NAMALWA (cell line): Measurements from ENCODE around the gene USP6NL.
A peak's percentile ranks its signal among the peaks of the same experiment; 100 is the strongest.
"Not testable (repeated sequence)": the region's sequence is repeated elsewhere in the genome, so short reads cannot be mapped to it uniquely, and the experiment has no call there.

Experiments used
- DNase-seq: peaks from one replicate; pipeline ENCODE4 v3.0.0-alpha.2; 2015; ENCODE audit warnings: low spot score

Gene USP6NL

GRCh38 chr10:11515596-11516430, 95.6 kb downstream of the USP6NL start:
- DNase-seq = peak; percentile 83

- DNase-seq = no peak
These were observed 97.7 kb downstream of the USP6NL start for GRCh38 chr10:11513727-11514126.

GRCh38 chr10:11512596-11512995, 98.9 kb downstream of the USP6NL start:
- DNase-seq = no peak

- no peak for DNase-seq
These were observed 100.1 kb downstream of the USP6NL start for GRCh38 chr10:11511321-11511720.

GRCh38 chr10:11510736-11511135, 100.7 kb downstream of the USP6NL start:
- no peak for DNase-seq

GRCh38 chr10:11510281-11510680, 101.2 kb downstream of the USP6NL start:
- DNase-seq = no peak

GRCh38 chr10:11509036-11509435, 102.4 kb downstream of the USP6NL start:
- no peak for DNase-seq

DNA sequence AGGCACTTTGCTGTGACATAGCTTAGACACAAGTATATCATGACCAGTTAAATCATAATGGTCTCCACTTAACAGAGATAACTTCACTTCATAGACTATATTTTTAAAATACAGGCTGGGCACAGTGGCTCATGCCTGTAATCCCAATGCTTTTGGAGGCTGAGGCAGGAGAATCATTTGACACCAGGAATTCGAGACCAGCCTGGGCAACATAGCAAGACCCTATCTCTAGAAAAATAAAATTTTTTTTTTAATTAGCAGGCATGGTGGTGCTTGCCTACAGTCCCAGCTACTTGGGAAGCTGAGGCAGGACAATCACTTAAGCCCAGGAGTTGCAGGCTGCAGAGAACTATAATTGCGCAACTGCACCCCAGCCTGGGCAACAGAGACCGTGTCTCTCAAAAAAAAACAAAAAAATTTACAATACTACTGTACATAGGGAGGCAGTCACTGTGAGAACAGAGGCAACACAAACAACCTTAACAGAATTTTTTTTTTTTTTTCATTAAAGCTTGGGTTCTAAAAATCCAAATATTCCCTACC, 105.1 kb downstream of the USP6NL start:
- DNase-seq = no peak

- DNase-seq = no peak
These were observed 105.8 kb downstream of the USP6NL start for GRCh38 chr10:11505639-11506038.

- DNase-seq = no peak
These were observed 106.7 kb downstream of the USP6NL start for GRCh38 chr10:11504566-11505285.

DNA sequence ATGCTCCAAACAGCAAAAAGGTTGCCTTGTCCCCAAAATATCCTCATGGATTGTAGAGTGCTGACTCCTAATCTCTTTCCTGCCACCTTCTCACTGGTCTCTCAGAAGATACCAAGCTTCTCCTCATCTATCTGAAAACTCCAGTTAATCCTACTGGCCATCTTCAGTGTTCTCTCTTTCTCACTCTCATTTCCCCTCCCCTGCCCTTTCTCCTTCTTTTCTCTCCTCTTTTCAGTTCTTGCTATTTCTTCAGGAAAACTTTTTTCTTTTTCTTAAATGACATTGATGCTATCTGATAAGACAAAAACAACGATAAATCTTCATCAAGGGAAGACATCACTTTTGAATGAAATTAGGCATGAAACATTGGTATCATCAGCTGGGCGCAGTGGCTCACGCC, 109.8 kb downstream of the USP6NL start:
- DNase-seq = no peak

GRCh38 chr10:11499425-11500071, 111.9 kb downstream of the USP6NL start:
- DNase-seq = no peak

- no peak for DNase-seq
These were observed 113.1 kb downstream of the USP6NL start for GRCh38 chr10:11498399-11498798.

DNA sequence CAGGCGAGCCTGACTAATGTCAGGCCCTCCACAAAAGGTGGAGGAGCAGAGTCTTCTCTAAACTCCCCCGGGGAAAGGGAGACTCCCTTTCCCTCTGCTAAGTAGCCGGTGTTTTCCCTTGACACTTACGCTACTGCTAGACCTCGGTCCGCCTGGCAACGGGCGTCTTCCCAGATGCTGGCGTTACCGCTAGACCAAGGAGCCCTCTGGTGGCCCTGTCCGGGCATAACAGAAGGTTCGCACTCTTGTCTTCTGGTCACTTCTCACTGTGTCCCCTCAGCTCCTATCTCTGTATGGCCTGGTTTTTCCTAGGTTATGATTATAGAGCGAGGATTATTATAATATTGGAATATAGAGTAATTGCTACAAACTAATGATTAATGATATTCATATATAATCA, 116.5 kb downstream of the USP6NL start:
- DNase-seq = not testable (repeated sequence)

DNA sequence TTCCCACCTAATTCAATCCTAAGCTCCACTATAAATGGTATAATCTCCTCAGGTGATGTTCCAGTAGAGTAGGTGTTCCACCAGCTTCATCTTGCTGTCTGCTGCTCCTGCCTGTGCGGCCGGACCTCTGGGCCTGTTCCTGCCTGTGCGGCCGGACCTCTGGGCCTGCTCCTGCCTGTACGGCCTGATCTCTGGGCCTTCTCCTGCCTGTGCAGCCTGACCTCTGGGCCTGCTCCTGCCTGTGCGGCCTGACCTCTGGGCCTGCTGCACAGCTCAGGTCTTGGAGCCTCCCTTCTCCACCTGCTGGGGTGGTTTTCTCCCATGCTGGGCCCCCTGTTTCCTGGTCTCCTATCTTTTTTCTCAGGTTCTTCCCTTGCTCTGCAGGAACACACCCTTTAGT, 117.8 kb downstream of the USP6NL start:
- no peak for DNase-seq

- DNase-seq = no peak
These were observed 120.4 kb downstream of the USP6NL start for GRCh38 chr10:11491087-11491486.

GRCh38 chr10:11489591-11489990, 121.9 kb downstream of the USP6NL start:
- no peak for DNase-seq

DNA sequence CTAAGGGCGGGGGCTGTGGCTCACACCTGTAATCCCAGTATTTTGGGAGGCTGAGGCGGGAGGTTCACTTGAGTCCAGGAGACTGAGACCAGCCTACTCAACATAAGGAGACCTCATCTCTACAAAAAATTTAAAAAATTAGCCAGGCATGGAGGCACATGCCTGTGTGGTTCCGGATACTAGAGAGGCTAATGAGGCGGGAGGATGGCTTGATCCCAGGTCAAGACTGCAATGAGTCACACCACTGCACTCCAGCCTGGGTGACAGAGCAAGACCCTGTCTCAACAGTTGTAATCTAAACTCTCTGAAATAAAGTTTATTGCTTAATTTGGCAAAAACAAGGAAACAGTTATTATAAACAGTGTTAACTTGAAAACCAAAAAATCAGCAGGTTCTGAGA, 123.3 kb downstream of the USP6NL start:
- no peak for DNase-seq

DNA sequence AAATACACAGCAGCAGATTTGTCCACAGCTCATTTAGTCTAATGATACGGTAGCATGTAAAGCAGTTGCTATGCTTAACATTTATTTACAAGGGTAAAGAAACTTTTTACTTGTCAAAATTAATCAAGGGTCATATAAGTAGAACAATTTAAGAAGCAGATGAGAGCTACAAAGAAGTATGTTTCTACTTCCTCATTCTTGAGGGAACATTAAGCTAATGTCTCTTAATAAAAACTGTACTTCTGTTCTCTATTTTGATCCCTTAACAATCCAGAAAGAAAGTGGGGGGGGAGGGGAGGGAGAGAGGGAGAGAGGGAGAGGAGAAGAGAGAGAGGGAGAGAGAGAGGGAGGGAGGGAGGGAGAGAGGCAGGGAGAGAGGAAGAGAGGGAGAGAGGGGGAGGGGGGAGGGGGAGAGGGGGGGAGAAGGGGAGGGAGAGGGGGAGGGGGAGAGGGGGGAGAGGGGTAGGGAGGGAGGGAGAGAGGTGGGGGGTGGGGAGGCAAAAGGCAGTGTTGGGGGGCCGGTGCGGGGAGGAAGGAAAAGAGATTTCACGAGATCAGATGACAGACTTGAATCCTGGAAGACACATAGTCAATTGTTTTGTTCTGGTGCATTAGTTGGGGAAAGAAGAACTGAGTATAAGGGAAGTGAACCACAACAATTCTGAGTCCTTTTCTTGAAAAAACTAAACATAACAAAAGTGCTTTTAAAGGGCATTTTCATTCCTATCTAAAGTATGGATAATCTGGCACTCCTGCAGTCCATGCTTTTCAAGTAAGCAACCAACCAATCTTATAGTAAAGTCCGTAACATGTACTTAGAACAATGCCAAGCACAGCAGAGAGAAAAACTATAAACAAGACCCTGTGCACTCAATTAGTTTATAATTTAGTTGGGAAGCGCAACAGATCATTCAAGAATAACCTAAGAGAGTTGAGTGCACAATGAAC, 128.0 kb downstream of the USP6NL start:
- no peak for DNase-seq

GRCh38 chr10:11482306-11482705, 129.1 kb downstream of the USP6NL start:
- no peak for DNase-seq

- no peak for DNase-seq
These were observed 130.8 kb downstream of the USP6NL start for GRCh38 chr10:11480687-11481086.

DNA sequence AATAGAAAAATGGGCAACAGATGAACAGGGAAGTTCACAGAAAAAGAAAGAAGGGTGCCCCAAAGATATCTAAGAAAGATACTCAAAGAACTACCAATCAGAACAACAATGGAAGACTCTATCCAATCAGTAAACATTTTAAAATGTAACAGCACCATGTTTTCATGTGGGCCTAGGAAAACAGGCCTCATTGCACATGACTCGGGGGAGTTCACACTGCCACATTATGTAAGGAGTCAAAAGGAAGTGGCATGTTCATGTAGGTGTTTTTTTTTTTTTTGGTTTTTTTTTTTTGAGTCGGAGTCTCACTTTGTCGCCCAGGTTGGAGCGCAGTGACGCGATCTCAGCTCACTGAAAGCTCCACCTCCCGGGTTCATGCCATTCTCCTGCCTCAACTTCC, 132.2 kb downstream of the USP6NL start:
- DNase-seq = no peak
